GM23338 (cell line): ENCODE data around the gene AQP5. TPM values are rescaled to one million over a fixed set of nuclear protein-coding genes. Genes with fewer than 3 reads are reported as not detected.

Source experiments
- ATAC-seq: fragments of 200-7000 bp; cut with Tn5 transposase; 3 replicates; pipeline ENCODE4 v1.9.1; 2020
- DNase-seq: peaks from one replicate; pipeline ENCODE4 v3.0.0-alpha.2; 2015; ENCODE audit warnings: low spot score
- H2AFZ ChIP-seq: fragments of 200-600 bp; sonication (generic); 2 replicates; pipeline ENCODE4 v1.8.0; 2016; ENCODE audit warnings: antibody characterized with exemption, mild to moderate bottlenecking, moderate library complexity
- H3F3A ChIP-seq: fragments of 200-600 bp; sonication (generic); replicated peaks from 2 replicates; pipeline ENCODE4 v1.8.0; 2017; ENCODE audit warnings: antibody characterized with exemption, mixed run types, low read depth
- H3K27ac ChIP-seq: fragments of 200-600 bp; sonication (generic); 2 replicates; pipeline ENCODE4 v1.6.1; 2016; ENCODE audit warnings: low read depth
- H3K27me3 ChIP-seq: fragments of 200-600 bp; sonication (generic); 2 replicates; pipeline ENCODE4 v1.8.0; 2016; ENCODE audit warnings: mild to moderate bottlenecking, mixed run types, moderate library complexity; ENCODE audit not compliant: insufficient read depth
- H3K36me3 ChIP-seq: fragments of 200-600 bp; sonication (generic); 2 replicates; pipeline ENCODE4 v1.8.0; 2016; ENCODE audit warnings: mild to moderate bottlenecking; ENCODE audit not compliant: insufficient read depth
- H3K4me1 ChIP-seq: fragments of 200-600 bp; sonication (generic); 2 replicates; pipeline ENCODE4 v1.8.0; 2016; ENCODE audit warnings: mild to moderate bottlenecking, moderate library complexity; ENCODE audit not compliant: insufficient read depth
- H3K4me2 ChIP-seq: fragments of 200-600 bp; sonication (generic); 2 replicates; pipeline ENCODE4 v1.7.1; 2017; ENCODE audit warnings: mixed run types
- H3K4me3 ChIP-seq: fragments of 200-600 bp; sonication (generic); 2 replicates; pipeline ENCODE4 v1.6.1; 2016; ENCODE audit warnings: mixed run types
- H3K79me2 ChIP-seq: fragments of 200-600 bp; sonication (generic); replicated peaks from 2 replicates; pipeline ENCODE4 v1.8.0; 2017; ENCODE audit warnings: mild to moderate bottlenecking; ENCODE audit not compliant: insufficient read depth
- H3K9me2 ChIP-seq: fragments of 200-600 bp; sonication (generic); 2 replicates; pipeline ENCODE4 v1.8.0; 2017; ENCODE audit not compliant: insufficient read depth
- H4K20me1 ChIP-seq: fragments of 200-600 bp; sonication (generic); replicated peaks from 2 replicates; pipeline ENCODE4 v1.8.0; 2017; ENCODE audit warnings: mild to moderate bottlenecking; ENCODE audit not compliant: insufficient read depth
- H3K27ac Mint-ChIP-seq: 2 replicates; pipeline ENCODE4 v1.8.0; 2020; ENCODE audit warnings: inconsistent platforms, mild to moderate bottlenecking, moderate library complexity, mixed read lengths
- H3K27me3 Mint-ChIP-seq: 3 replicates; pipeline ENCODE4 v1.8.0; 2022; ENCODE audit warnings: low read depth, mild to moderate bottlenecking, moderate library complexity, mixed read lengths, inconsistent platforms; ENCODE audit not compliant: insufficient read depth, poor library complexity
- H3K36me3 Mint-ChIP-seq: 3 replicates; pipeline ENCODE4 v1.8.0; 2021; ENCODE audit warnings: low read depth, mild to moderate bottlenecking, inconsistent platforms, moderate library complexity, mixed read lengths
- H3K4me1 Mint-ChIP-seq: 3 replicates; pipeline ENCODE4 v1.8.0; 2020; ENCODE audit warnings: mild to moderate bottlenecking, inconsistent platforms, mixed read lengths
- H3K4me3 Mint-ChIP-seq: 3 replicates; pipeline ENCODE4 v1.8.0; 2021; ENCODE audit warnings: moderate library complexity, mild to moderate bottlenecking, inconsistent platforms, mixed read lengths
- H3K9me3 Mint-ChIP-seq: 3 replicates; pipeline ENCODE4 v1.8.0; 2020; ENCODE audit warnings: moderate library complexity, mild to moderate bottlenecking, inconsistent platforms, mixed read lengths
- CREB1 ChIP-seq: fragments of 250-450 bp; sonication (Bioruptor Pico); IDR thresholded peaks from 2 replicates; pipeline ENCODE4 v1.5.0; 2020; ENCODE audit warnings: low read depth, mild to moderate bottlenecking, moderate library complexity
- CTCF ChIP-seq, 2 experiments: fragments of 200-600 bp in 1 of 2; sonication (generic) in 1 of 2; conservative IDR thresholded peaks; 2 replicates each; pipeline versions ENCODE4 v1.5.1 to v1.6.1; 2016 to 2017; ENCODE audit warnings: antibody characterized with exemption in 2 of 2, low read depth in 2 of 2, mild to moderate bottlenecking in 2 of 2, moderate library complexity in 1 of 2
- ETS1 ChIP-seq: IDR thresholded peaks from 2 replicates; pipeline ENCODE4 v1.6.1; 2016; ENCODE audit warnings: antibody characterized with exemption
- EZH2 ChIP-seq: fragments of 200-600 bp; sonication (generic); IDR thresholded peaks from one replicate; pipeline ENCODE4 v1.8.0; 2017; ENCODE audit warnings: antibody characterized with exemption, mild to moderate bottlenecking, low read depth; ENCODE audit not compliant: unreplicated experiment
- EZH2phosphoT487 ChIP-seq: fragments of 200-600 bp; sonication (generic); IDR thresholded peaks from one replicate; pipeline ENCODE4 v1.8.1; 2018; ENCODE audit warnings: antibody characterized with exemption; ENCODE audit not compliant: unreplicated experiment
- JUNB ChIP-seq: IDR thresholded peaks from one replicate; pipeline ENCODE4 v1.6.1; 2016; ENCODE audit warnings: antibody characterized with exemption; ENCODE audit not compliant: unreplicated experiment
- NANOG ChIP-seq: IDR thresholded peaks from 2 replicates; pipeline ENCODE4 v1.6.1; 2016; ENCODE audit warnings: antibody characterized with exemption, borderline replicate concordance
- POLR2AphosphoS5 ChIP-seq: IDR thresholded peaks from 2 replicates; pipeline ENCODE4 v1.6.1; 2016; ENCODE audit warnings: antibody characterized with exemption, low read depth
- REST ChIP-seq: IDR thresholded peaks from one replicate; pipeline ENCODE4 v1.6.1; 2018; ENCODE audit warnings: antibody characterized with exemption; ENCODE audit not compliant: unreplicated experiment
- STAT1 ChIP-seq: IDR thresholded peaks from one replicate; pipeline ENCODE4 v1.6.1; 2016; ENCODE audit warnings: antibody characterized with exemption; ENCODE audit not compliant: unreplicated experiment
- ZNF114 ChIP-seq: fragments of 250-450 bp; sonication (Bioruptor Pico); IDR thresholded peaks from 2 replicates; pipeline ENCODE4 v1.5.0; 2020; ENCODE audit warnings: mild to moderate bottlenecking, moderate library complexity
- ZNF331 ChIP-seq: fragments of 250-450 bp; sonication (Bioruptor Pico); IDR thresholded peaks from 2 replicates; pipeline ENCODE4 v1.5.0; 2020; ENCODE audit warnings: low read depth, mild to moderate bottlenecking, moderate library complexity
- ZNF462 ChIP-seq: fragments of 250-450 bp; sonication (Bioruptor Pico); IDR thresholded peaks from 2 replicates; pipeline ENCODE4 v1.5.0; 2020; ENCODE audit warnings: mild to moderate bottlenecking, moderate library complexity
- polyA plus RNA-seq: library from polyadenylated mRNA; unstranded; fragments of >200 nt; fragmentation: Nextera tagmentation; extraction: Ambion mirVana; gene quantifications from 2 replicates; pipeline ENCODE4 v1.2.1, GENCODE V29; 2016
- total RNA-seq: library from RNA; depleted of rRNA; stranded (reverse); fragments of >200 nt; shearing (Covaris generic); gene quantifications from 2 replicates; pipeline ENCODE4 v1.2.3, GENCODE V29; 2014

The AQP5 gene
- total and polyA plus RNA-seq, 2 experiments from 2014 or later = 1.3 to 2.2 TPM

- H3K27ac ChIP-seq = no peak overlapping the region
Observed at GRCh38 chr12:49952391-49953055, 9.1 kb upstream of the AQP5 start.

More at GRCh38 chr12:49952391-49953055, 9.1 kb upstream of the AQP5 start:
- H3K9me2 ChIP-seq = no peaks in the 10 kb centered on the region
- no peak overlapping the region for H3K4me2 ChIP-seq
- Mint-ChIP-seq H3K36me3 (no peaks in the 10 kb centered on the region), H3K27me3 (peaks cover 13% of the 10 kb centered on the region), H3K4me1 (peaks cover 13% of the 10 kb centered on the region), H3K4me3 (no peak overlapping the region), H3K9me3 (no peaks in the 10 kb centered on the region), H3K27ac (no peak overlapping the region)
- H3K4me3 ChIP-seq = no peak overlapping the region
- ATAC-seq = no peak
- H3K27me3 ChIP-seq = peaks cover 32% of the 10 kb centered on the region
- H2AFZ ChIP-seq = no peak overlapping the region
- H3K79me2 ChIP-seq = no peaks in the 10 kb centered on the region
- no peaks in the 10 kb centered on the region for H4K20me1 ChIP-seq
- TF ChIP-seq REST (no peak), POLR2AphosphoS5 (no peak), ETS1 (no peak), EZH2 (no peak), NANOG (no peak), JUNB (no peak), ZNF331 (CRISPR knock-in tag) (no peak), CREB1 (no peak), EZH2phosphoT487 (no peak), ZNF462 (CRISPR knock-in tag) (no peak), ZNF114 (no peak), CTCF (conservative IDR thresholded peaks at IDR 0.05; ENCODE audit: low read depth in 2 of 2) (no peak), STAT1 (no peak)
- no peaks in the 10 kb centered on the region for H3F3A ChIP-seq
- peaks cover 22% of the 10 kb centered on the region; the same call in 1 of the 2 replicates for H3K4me1 ChIP-seq
- H3K36me3 ChIP-seq = no peaks in the 10 kb centered on the region
- no peak for DNase-seq
